NCI-H345 treated with DMSO at 0.1 percent for 48 hours (cell line): Measurements from ENCODE around the gene RXRB.

Source experiments
- DNase-seq: peaks from one replicate; lab custom pipeline; 2025; ENCODE audit not compliant: unreplicated experiment; lab: John Stamatoyannopoulos, UW

Gene RXRB

GRCh38 chr6:33177552-33178446 lies 22.7 kb downstream of the RXRB start:
- DNase-seq, result no peak

GRCh38 chr6:33176906-33177305 lies 23.6 kb downstream of the RXRB start:
- DNase-seq, result no peak

- no peak for DNase-seq
Measured at GRCh38 chr6:33175436-33176069, 24.9 kb downstream of the RXRB start.

GRCh38 chr6:33174784-33175183 lies 25.7 kb downstream of the RXRB start:
- DNase-seq, result no peak

GRCh38 chr6:33173535-33174180 lies 26.8 kb downstream of the RXRB start:
- DNase-seq, result no peak

GRCh38 chr6:33172688-33173534 lies 27.6 kb downstream of the RXRB start:
- DNase-seq, result no peak

- DNase-seq, result no peak
Measured at GRCh38 chr6:33171880-33172687, 28.4 kb downstream of the RXRB start.

- DNase-seq, result no peak
Measured at GRCh38 chr6:33171016-33171879, 29.2 kb downstream of the RXRB start.

- no peak for DNase-seq
Measured at GRCh38 chr6:33170176-33171015, 30.1 kb downstream of the RXRB start.

GRCh38 chr6:33169291-33170175 lies 30.9 kb downstream of the RXRB start:
- DNase-seq, result no peak

- DNase-seq, result no peak
Measured at GRCh38 chr6:33168639-33169038, 31.8 kb downstream of the RXRB start.

- no peak for DNase-seq
Measured at GRCh38 chr6:33168284-33168601, 32.2 kb downstream of the RXRB start.

GRCh38 chr6:33167374-33168283 lies 32.8 kb downstream of the RXRB start:
- no peak for DNase-seq

GRCh38 chr6:33166811-33167210 lies 33.7 kb downstream of the RXRB start:
- no peak for DNase-seq

GRCh38 chr6:33166363-33166762 lies 34.1 kb downstream of the RXRB start:
- no peak for DNase-seq

GRCh38 chr6:33165581-33166258 lies 34.7 kb downstream of the RXRB start:
- no peak for DNase-seq
